Measurements from ENCODE around the gene B4GALNT4. TPM values are rescaled to one million over a fixed set of nuclear protein-coding genes. Genes with fewer than 3 reads are reported as not detected.
"Not testable (repeated sequence)": the region's sequence is repeated elsewhere in the genome, so short reads cannot be mapped to it uniquely, and the experiment has no call there.

Gene B4GALNT4
- total RNA-seq, 4 donors from 2014 or later = 3.2 to 10.6 (median 4.8) TPM

- Histone ChIP-seq H3K27me3 (no peaks in the 10 kb centered on the region), H3K4me1 (peaks cover 12 to 56% (median 31%) of the 10 kb centered on the region in 3 donors), H3K36me3 (no peaks in the 10 kb centered on the region), H3K4me3 (peak overlapping the region in 1 of 2 donors; percentile 24), H3K27ac (peak overlapping the region; percentile 39 to 88 (median 85)), H3K9me3 (no peaks in the 10 kb centered on the region)
- peak; percentile 12 for TF ChIP-seq POLR2AphosphoS5 (IDR thresholded peaks at IDR 0.05)
- no peak for TF ChIP-seq POLR2A (IDR thresholded peaks at IDR 0.05)
- WGBS, 2 donors (ENCODE audit: low coverage in 1 of 2) = 40 to 60% methylated on average over 1 of the region's 19 CpGs
- ATAC-seq = peak; percentile 84
Measured at GRCh38 chr11:326842-327580, 42.3 kb upstream of the B4GALNT4 start.

GRCh38 chr11:327581-327923 lies 41.7 kb upstream of the B4GALNT4 start:
- Histone ChIP-seq H3K4me3 (peak overlapping the region in 1 of 2 donors; percentile 24), H3K36me3 (no peaks in the 10 kb centered on the region), H3K4me1 (peaks cover 12 to 53% (median 31%) of the 10 kb centered on the region in 3 donors), H3K27me3 (no peaks in the 10 kb centered on the region), H3K27ac (peak overlapping the region in 3 of 4 donors; percentile 85 to 88 (median 85)), H3K9me3 (no peaks in the 10 kb centered on the region)
- WGBS, 2 donors (ENCODE audit: low coverage in 1 of 2) = 90 to 100% methylated on average over 3 of the region's 3 CpGs
- TF ChIP-seq EP300 (IDR thresholded peaks at IDR 0.05) = no peak
- TF ChIP-seq POLR2AphosphoS5 (IDR thresholded peaks at IDR 0.05) = no peak
- TF ChIP-seq CTCF (IDR thresholded peaks at IDR 0.05) = no peak
- no peak for TF ChIP-seq POLR2A (IDR thresholded peaks at IDR 0.05)
- no peak for ATAC-seq

- Histone ChIP-seq H3K36me3 (no peaks in the 10 kb centered on the region), H3K4me1 (peaks cover 12 to 49% (median 31%) of the 10 kb centered on the region in 3 donors), H3K27ac (peak overlapping the region in 3 of 4 donors; percentile 20 to 88 (median 85)), H3K9me3 (no peaks in the 10 kb centered on the region), H3K27me3 (no peaks in the 10 kb centered on the region), H3K4me3 (no peak overlapping the region)
- TF ChIP-seq POLR2AphosphoS5 (IDR thresholded peaks at IDR 0.05) = no peak
- no peak for TF ChIP-seq CTCF (IDR thresholded peaks at IDR 0.05)
- TF ChIP-seq EP300 (IDR thresholded peaks at IDR 0.05) = no peak
- TF ChIP-seq POLR2A (IDR thresholded peaks at IDR 0.05) = no peak
- ATAC-seq = no peak
- WGBS, 2 donors (ENCODE audit: low coverage in 1 of 2) = 91 to 92% methylated on average over 9 to 10 of the region's 13 CpGs
Measured at GRCh38 chr11:328012-328411, 41.3 kb upstream of the B4GALNT4 start.

DNA sequence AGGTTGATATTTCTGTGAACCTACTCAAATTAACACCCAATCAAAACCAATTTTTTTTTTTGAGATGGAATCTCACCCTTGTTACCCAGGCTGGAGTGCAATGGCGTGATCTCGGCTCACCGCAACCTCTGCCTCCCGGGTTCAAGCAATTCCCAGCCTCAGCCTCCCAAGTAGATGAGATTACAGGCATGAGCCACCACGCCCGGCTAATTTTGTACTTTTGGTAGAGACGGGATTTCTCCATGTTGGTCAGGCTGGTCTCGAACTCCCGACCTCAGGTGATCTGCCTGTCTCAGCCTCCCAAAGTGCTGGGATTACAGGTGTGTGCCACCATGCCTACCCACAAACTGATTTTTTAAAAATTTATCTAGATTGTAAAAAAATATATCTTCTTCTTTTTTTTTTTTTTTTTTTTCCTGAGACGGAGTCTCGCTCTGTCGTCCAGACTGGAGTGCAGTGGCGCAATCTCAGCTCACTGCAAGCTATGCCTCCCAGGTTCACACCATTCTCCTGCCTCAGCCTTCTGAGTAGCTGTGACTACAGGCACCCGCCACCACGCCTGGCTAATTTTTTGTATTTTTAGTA lies 40.7 kb upstream of the B4GALNT4 start:
- H3K4me1 ChIP-seq = peaks cover 12 to 45% (median 31%) of the 10 kb centered on the region in 3 donors
- not testable (repeated sequence) for H3K9me3 ChIP-seq, ATAC-seq, H3K27me3 ChIP-seq, H3K36me3 ChIP-seq, H3K4me3 ChIP-seq
- 92 to 95% methylated on average over 2 to 15 of the region's 15 CpGs for WGBS, 2 donors (ENCODE audit: low coverage in 1 of 2)
- H3K27ac ChIP-seq = peak overlapping the region in 2 of 4 donors; percentile 20 to 88

DNA sequence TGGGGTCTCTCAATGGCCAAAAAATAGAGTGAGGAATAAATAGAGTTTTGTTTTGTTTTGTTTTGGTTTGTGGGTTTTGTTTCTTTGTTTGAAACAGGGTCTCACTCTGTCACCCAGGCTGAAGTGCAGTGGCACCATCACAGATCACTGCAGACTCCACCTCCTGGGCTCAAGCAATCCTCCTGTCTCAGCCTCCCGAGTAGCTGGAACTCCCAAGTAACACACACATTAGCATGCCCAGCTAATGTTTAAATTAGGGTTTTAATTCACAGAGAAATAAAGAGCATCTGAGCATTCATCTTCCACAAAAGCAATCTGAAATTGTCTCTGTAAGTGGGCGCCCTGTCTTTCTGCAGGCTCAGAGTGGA lies 39.4 kb upstream of the B4GALNT4 start:
- TF ChIP-seq POLR2AphosphoS5 (IDR thresholded peaks at IDR 0.05) = no peak
- no peak for TF ChIP-seq CTCF (IDR thresholded peaks at IDR 0.05)
- TF ChIP-seq EP300 (IDR thresholded peaks at IDR 0.05) = no peak
- no peak for TF ChIP-seq POLR2A (IDR thresholded peaks at IDR 0.05)
- Histone ChIP-seq H3K4me3 (no peak overlapping the region), H3K27ac (no peak overlapping the region), H3K4me1 (peaks cover 8 to 36% (median 26%) of the 10 kb centered on the region in 3 donors), H3K27me3 (no peaks in the 10 kb centered on the region), H3K36me3 (no peaks in the 10 kb centered on the region), H3K9me3 (no peaks in the 10 kb centered on the region)
- 67 to 92% methylated on average over 1 to 2 of the region's 2 CpGs for WGBS, 2 donors (ENCODE audit: low coverage in 1 of 2)
- no peak for ATAC-seq

DNA sequence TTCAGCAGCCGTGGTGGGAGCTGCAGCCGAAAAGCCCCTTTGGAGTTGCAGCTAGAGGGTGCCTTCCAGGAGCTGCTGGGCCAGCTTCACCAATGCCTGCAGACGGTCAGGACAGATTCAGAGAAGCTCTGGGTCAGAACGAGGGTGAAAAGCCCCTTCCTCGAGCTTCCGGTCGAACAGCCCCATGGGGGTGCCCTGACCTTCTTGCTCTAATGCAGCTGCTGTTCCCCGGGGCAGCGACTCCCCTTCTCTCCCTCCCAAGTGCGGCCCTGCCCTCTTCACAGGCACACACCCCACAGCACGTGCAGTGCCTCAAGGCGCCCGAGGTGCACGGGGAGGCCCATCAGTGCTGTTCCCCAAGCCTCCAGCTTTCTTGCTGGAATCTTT lies 39.0 kb upstream of the B4GALNT4 start:
- H3K4me1 ChIP-seq = peaks cover 7 to 37% (median 24%) of the 10 kb centered on the region in 3 donors
- 75 to 83% methylated on average over 2 to 4 of the region's 14 CpGs for WGBS, 2 donors (ENCODE audit: low coverage in 1 of 2)
- no peak overlapping the region for H3K4me3 ChIP-seq
- ATAC-seq = no peak
- no peaks in the 10 kb centered on the region for H3K27me3 ChIP-seq
- TF ChIP-seq CTCF (IDR thresholded peaks at IDR 0.05) = no peak
- no peak for TF ChIP-seq EP300 (IDR thresholded peaks at IDR 0.05)
- no peak for TF ChIP-seq POLR2AphosphoS5 (IDR thresholded peaks at IDR 0.05)
- H3K27ac ChIP-seq = no peak overlapping the region
- no peaks in the 10 kb centered on the region for H3K9me3 ChIP-seq
- no peaks in the 10 kb centered on the region for H3K36me3 ChIP-seq
